ENCODE data around the gene FKRP.

DNA sequence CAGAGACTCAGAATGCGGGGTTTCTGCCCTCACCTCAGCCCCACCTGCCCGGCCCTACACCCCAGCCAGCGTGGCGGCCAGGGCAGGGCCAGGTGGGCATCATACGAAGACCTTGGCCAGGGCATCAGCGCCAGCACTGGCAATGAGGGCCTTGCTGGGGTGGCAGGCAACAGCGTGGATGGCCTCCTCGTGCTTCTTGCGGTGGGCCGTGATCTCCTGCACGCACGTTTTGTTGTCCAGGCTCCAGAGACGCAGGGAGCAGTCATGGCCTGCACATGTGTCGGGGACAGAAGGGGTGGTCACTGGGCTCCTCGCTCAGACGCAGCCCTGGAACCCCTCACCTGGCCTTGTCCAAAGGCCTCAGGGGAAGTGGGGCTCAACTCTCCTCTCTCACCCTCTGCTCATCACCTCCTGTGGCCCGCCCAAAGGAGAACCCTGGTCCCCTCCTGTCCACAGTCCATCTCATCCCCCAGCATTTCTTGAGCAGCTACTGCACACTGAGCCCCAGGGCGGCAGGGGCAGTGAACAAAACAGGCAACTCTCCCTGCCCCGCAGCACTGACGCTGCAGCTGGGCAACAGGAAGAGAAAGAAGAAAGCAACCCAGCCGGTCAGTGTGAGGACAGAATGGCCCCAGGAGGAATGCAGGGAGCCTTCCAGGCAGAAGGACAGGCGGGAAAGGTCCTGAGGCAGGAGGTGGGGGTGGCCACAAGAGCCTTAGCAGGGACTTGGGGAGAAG, 25.2 kb upstream of the FKRP start:
- TF ChIP-seq, protein P1, sequence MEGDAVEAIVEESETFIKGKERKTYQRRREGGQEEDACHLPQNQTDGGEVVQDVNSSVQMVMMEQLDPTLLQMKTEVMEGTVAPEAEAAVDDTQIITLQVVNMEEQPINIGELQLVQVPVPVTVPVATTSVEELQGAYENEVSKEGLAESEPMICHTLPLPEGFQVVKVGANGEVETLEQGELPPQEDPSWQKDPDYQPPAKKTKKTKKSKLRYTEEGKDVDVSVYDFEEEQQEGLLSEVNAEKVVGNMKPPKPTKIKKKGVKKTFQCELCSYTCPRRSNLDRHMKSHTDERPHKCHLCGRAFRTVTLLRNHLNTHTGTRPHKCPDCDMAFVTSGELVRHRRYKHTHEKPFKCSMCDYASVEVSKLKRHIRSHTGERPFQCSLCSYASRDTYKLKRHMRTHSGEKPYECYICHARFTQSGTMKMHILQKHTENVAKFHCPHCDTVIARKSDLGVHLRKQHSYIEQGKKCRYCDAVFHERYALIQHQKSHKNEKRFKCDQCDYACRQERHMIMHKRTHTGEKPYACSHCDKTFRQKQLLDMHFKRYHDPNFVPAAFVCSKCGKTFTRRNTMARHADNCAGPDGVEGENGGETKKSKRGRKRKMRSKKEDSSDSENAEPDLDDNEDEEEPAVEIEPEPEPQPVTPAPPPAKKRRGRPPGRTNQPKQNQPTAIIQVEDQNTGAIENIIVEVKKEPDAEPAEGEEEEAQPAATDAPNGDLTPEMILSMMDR (conservative IDR thresholded peaks at IDR 0.05 in 1 of 2, IDR thresholded peaks at IDR 0.05 in 1 of 2; ENCODE audit: low read depth in 1 of 2, low read length in 2 of 2) = no peak
- TF ChIP-seq EZH2 (IDR thresholded peaks at IDR 0.05; ENCODE audit: low read length, missing control alignments) = no peak
